ENCODE results near the gene HSBP1. TPM values are rescaled to one million over a fixed set of nuclear protein-coding genes. Genes with fewer than 3 reads are reported as not detected.

The HSBP1 gene
- total and polyA plus RNA-seq, 2 of the 8 experiments (the other 6 are each of a cell fraction or from before 2014, with no cell fraction given), result 78.4 to 219 TPM

DNA sequence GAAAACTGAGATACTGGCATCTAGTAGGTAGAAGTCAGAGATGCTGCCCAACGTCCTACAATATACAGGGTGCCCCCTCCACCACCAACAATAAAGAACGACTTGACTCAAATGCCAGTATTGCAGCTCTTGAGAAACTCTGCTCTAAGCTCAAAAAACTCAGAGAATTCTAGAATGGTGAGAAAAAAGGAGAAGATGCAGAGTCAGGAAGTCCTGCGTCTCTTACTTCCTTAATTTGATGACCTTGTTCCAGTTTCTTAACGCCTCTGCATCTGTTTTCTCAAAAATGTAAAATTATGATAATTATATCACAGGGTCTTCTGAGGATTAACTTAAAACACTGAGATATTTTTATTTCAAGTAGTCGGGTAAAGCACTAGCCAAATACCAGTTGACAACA, 1.7 kb upstream of the HSBP1 start (continued):
- TF ChIP-seq, protein P1, sequence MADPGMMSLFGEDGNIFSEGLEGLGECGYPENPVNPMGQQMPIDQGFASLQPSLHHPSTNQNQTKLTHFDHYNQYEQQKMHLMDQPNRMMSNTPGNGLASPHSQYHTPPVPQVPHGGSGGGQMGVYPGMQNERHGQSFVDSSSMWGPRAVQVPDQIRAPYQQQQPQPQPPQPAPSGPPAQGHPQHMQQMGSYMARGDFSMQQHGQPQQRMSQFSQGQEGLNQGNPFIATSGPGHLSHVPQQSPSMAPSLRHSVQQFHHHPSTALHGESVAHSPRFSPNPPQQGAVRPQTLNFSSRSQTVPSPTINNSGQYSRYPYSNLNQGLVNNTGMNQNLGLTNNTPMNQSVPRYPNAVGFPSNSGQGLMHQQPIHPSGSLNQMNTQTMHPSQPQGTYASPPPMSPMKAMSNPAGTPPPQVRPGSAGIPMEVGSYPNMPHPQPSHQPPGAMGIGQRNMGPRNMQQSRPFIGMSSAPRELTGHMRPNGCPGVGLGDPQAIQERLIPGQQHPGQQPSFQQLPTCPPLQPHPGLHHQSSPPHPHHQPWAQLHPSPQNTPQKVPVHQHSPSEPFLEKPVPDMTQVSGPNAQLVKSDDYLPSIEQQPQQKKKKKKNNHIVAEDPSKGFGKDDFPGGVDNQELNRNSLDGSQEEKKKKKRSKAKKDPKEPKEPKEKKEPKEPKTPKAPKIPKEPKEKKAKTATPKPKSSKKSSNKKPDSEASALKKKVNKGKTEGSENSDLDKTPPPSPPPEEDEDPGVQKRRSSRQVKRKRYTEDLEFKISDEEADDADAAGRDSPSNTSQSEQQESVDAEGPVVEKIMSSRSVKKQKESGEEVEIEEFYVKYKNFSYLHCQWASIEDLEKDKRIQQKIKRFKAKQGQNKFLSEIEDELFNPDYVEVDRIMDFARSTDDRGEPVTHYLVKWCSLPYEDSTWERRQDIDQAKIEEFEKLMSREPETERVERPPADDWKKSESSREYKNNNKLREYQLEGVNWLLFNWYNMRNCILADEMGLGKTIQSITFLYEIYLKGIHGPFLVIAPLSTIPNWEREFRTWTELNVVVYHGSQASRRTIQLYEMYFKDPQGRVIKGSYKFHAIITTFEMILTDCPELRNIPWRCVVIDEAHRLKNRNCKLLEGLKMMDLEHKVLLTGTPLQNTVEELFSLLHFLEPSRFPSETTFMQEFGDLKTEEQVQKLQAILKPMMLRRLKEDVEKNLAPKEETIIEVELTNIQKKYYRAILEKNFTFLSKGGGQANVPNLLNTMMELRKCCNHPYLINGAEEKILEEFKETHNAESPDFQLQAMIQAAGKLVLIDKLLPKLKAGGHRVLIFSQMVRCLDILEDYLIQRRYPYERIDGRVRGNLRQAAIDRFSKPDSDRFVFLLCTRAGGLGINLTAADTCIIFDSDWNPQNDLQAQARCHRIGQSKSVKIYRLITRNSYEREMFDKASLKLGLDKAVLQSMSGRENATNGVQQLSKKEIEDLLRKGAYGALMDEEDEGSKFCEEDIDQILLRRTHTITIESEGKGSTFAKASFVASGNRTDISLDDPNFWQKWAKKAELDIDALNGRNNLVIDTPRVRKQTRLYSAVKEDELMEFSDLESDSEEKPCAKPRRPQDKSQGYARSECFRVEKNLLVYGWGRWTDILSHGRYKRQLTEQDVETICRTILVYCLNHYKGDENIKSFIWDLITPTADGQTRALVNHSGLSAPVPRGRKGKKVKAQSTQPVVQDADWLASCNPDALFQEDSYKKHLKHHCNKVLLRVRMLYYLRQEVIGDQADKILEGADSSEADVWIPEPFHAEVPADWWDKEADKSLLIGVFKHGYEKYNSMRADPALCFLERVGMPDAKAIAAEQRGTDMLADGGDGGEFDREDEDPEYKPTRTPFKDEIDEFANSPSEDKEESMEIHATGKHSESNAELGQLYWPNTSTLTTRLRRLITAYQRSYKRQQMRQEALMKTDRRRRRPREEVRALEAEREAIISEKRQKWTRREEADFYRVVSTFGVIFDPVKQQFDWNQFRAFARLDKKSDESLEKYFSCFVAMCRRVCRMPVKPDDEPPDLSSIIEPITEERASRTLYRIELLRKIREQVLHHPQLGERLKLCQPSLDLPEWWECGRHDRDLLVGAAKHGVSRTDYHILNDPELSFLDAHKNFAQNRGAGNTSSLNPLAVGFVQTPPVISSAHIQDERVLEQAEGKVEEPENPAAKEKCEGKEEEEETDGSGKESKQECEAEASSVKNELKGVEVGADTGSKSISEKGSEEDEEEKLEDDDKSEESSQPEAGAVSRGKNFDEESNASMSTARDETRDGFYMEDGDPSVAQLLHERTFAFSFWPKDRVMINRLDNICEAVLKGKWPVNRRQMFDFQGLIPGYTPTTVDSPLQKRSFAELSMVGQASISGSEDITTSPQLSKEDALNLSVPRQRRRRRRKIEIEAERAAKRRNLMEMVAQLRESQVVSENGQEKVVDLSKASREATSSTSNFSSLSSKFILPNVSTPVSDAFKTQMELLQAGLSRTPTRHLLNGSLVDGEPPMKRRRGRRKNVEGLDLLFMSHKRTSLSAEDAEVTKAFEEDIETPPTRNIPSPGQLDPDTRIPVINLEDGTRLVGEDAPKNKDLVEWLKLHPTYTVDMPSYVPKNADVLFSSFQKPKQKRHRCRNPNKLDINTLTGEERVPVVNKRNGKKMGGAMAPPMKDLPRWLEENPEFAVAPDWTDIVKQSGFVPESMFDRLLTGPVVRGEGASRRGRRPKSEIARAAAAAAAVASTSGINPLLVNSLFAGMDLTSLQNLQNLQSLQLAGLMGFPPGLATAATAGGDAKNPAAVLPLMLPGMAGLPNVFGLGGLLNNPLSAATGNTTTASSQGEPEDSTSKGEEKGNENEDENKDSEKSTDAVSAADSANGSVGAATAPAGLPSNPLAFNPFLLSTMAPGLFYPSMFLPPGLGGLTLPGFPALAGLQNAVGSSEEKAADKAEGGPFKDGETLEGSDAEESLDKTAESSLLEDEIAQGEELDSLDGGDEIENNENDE (IDR thresholded peaks at IDR 0.05; ENCODE audit: insufficient replicate concordance, low read length), result no peak
- TF ChIP-seq SP4 (IDR thresholded peaks at IDR 0.05; ENCODE audit: low read length), result no peak
- TF ChIP-seq, protein P2, sequence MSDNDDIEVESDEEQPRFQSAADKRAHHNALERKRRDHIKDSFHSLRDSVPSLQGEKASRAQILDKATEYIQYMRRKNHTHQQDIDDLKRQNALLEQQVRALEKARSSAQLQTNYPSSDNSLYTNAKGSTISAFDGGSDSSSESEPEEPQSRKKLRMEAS (IDR thresholded peaks at IDR 0.05), result no peak
- TF ChIP-seq, protein P3, sequence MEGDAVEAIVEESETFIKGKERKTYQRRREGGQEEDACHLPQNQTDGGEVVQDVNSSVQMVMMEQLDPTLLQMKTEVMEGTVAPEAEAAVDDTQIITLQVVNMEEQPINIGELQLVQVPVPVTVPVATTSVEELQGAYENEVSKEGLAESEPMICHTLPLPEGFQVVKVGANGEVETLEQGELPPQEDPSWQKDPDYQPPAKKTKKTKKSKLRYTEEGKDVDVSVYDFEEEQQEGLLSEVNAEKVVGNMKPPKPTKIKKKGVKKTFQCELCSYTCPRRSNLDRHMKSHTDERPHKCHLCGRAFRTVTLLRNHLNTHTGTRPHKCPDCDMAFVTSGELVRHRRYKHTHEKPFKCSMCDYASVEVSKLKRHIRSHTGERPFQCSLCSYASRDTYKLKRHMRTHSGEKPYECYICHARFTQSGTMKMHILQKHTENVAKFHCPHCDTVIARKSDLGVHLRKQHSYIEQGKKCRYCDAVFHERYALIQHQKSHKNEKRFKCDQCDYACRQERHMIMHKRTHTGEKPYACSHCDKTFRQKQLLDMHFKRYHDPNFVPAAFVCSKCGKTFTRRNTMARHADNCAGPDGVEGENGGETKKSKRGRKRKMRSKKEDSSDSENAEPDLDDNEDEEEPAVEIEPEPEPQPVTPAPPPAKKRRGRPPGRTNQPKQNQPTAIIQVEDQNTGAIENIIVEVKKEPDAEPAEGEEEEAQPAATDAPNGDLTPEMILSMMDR (IDR thresholded peaks at IDR 0.05; ENCODE audit: control extremely low read depth in 1 of 3, insufficient read depth in 1 of 3, low read depth in 1 of 3, low read length in 3 of 3), result no peak
- TF ChIP-seq SAP30 (IDR thresholded peaks at IDR 0.05; ENCODE audit: insufficient read depth, insufficient replicate concordance, low read length), result no peak

Measured in H1 (cell line).